Measurements from ENCODE around the gene HIVEP3. TPM values are rescaled to one million over a fixed set of nuclear protein-coding genes. Genes with fewer than 3 reads are reported as not detected.

HIVEP3 gene
- polyA plus RNA-seq, 1 of the 3 experiments (the other 2 are of a cell fraction), result 6.4 TPM

DNA sequence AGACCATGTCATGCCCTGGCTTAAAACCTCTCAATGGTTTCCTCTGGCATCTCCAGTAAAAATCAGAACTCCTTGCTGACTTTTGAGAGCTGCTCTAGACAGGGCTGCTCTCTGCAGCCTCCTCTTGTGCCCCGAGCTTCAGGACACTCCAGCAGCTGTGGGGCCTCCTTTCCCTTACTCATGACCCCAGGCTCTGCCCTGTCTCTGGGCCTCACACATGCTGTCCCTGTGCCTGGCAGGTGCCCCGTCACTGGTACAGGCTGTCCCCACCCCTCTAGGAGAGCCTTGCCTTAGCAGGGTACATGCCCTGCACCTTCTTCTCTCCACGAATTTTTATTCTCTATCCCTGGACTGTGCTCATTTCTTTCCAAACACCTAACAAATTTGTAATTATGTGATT, 43.2 kb downstream of the HIVEP3 start:
- H3F3A ChIP-seq (replicated peaks; ENCODE audit: insufficient read depth), result peaks cover 18% of the 10 kb centered on the region
- peaks cover 14 to 16% of the 10 kb centered on the region in 2 experiments; a peak in 3 of 4 replicates for H3K4me1 ChIP-seq (ENCODE audit: control insufficient read depth in 1 of 2, insufficient read depth in 2 of 2, low read depth in 1 of 2, low read length in 1 of 2)
- no peak overlapping the region for H3K4me3 ChIP-seq (ENCODE audit: low read depth in 2 of 2, low read length in 1 of 2)
- ChIA-PET CTCF (interaction anchor here (0.9 to 1.8 kb wide), 3 partner anchors 10 to 109 kb away, joined by 3 to 4 read pairs (median 3); no protein-coding TSS in a partner anchor), POLR2A (no interaction called here)
- H3K9me3 ChIP-seq, result no peaks in the 10 kb centered on the region
- H3K4me2 ChIP-seq, result no peak overlapping the region
- H3K27me3 ChIP-seq (ENCODE audit: insufficient read depth), result no peaks in the 10 kb centered on the region
- H3K79me2 ChIP-seq (ENCODE audit: insufficient read depth), result no peaks in the 10 kb centered on the region; the same call in none of the 2 replicates
- no peaks in the 10 kb centered on the region for H3K9me2 ChIP-seq
- no peak overlapping the region for H3K27ac ChIP-seq (ENCODE audit: low read depth in 2 of 2, low read length in 1 of 2)
- H2AFZ ChIP-seq (ENCODE audit: low read depth), result no peak overlapping the region
- TF ChIP-seq JUND (IDR thresholded peaks at IDR 0.05), result no peak
- TF ChIP-seq SMC3 (IDR thresholded peaks at IDR 0.05; ENCODE audit: low read depth, low read length), result no peak
- TF ChIP-seq TCF12 (IDR thresholded peaks at IDR 0.05), result no peak
- no peak for TF ChIP-seq FOXJ3 (CRISPR knock-in tag; IDR thresholded peaks at IDR 0.05)
- TF ChIP-seq RFX5 (IDR thresholded peaks at IDR 0.05; ENCODE audit: low read length), result no peak
- TF ChIP-seq NFIC (IDR thresholded peaks at IDR 0.05; ENCODE audit: borderline replicate concordance), result no peak
- no peak for TF ChIP-seq MXI1 (IDR thresholded peaks at IDR 0.05; ENCODE audit: low read depth, low read length)
- H3K9ac ChIP-seq, result no peak overlapping the region
- H3K36me3 ChIP-seq (replicated peaks in 1 of 2; ENCODE audit: control insufficient read depth in 1 of 2, insufficient read depth in 2 of 2, low read length in 1 of 2), result peaks cover 0 to 8% of the 10 kb centered on the region in 2 experiments
- no peaks in the 10 kb centered on the region for H4K20me1 ChIP-seq (ENCODE audit: insufficient read depth)
- 80% methylated on average over 3 of the region's 3 CpGs for WGBS (ENCODE audit: low lambda C conversion rate)
- no peak for DNase-seq

DNA sequence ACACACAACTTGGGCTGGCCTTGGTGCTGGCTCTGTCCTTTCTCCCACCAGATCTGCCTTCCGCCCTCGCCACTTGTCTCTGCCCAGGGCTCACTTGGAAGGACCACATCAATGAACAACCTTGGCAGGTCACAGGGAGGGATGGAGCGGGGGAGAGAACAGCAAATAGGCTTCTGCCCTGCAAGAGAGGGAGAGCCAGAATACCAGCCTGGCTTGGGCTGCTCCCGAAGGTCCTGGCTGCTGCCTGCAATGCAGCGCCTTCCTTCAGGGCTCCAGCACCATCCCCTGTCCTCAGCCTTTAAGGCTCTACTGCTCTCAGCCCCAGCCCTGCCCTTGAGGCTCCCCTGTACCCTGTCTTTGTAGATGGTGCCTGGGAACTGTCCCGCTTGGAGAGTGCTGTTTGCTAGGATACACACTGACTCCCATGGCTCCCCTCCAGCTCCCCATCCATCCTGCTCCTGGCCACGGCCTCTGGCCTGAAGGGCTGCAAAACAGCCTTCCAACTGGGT, 43.8 kb downstream of the HIVEP3 start:
- Histone ChIP-seq H3K9me3 (no peaks in the 10 kb centered on the region), H3F3A (replicated peaks; ENCODE audit: insufficient read depth) (peaks cover 18% of the 10 kb centered on the region), H3K27ac (ENCODE audit: low read depth in 2 of 2, low read length in 1 of 2) (no peak overlapping the region), H2AFZ (ENCODE audit: low read depth) (no peak overlapping the region), H3K4me3 (ENCODE audit: low read depth in 2 of 2, low read length in 1 of 2) (no peak overlapping the region), H3K9me2 (no peaks in the 10 kb centered on the region), H3K4me1 (ENCODE audit: control insufficient read depth in 1 of 2, insufficient read depth in 2 of 2, low read depth in 1 of 2, low read length in 1 of 2) (peaks cover 15 to 18% of the 10 kb centered on the region in 2 experiments; a peak in 3 of 4 replicates), H3K27me3 (ENCODE audit: insufficient read depth) (no peaks in the 10 kb centered on the region), H3K4me2 (no peak overlapping the region), H3K79me2 (ENCODE audit: insufficient read depth) (no peaks in the 10 kb centered on the region; the same call in none of the 2 replicates), H3K9ac (no peak overlapping the region), H3K36me3 (replicated peaks in 1 of 2; ENCODE audit: control insufficient read depth in 1 of 2, insufficient read depth in 2 of 2, low read length in 1 of 2) (peaks cover 0 to 8% of the 10 kb centered on the region in 2 experiments), H4K20me1 (ENCODE audit: insufficient read depth) (no peaks in the 10 kb centered on the region)
- no peak for DNase-seq
- CTCF ChIA-PET, result interaction anchor here (0.9 to 1.8 kb wide), 4 partner anchors 9 to 299 kb away, joined by 3 to 4 read pairs (median 4); no protein-coding TSS in a partner anchor
- POLR2A ChIA-PET, result no interaction called here
- 96% methylated on average over 5 of the region's 7 CpGs for WGBS (ENCODE audit: low lambda C conversion rate)
- TF ChIP-seq, protein P1, sequence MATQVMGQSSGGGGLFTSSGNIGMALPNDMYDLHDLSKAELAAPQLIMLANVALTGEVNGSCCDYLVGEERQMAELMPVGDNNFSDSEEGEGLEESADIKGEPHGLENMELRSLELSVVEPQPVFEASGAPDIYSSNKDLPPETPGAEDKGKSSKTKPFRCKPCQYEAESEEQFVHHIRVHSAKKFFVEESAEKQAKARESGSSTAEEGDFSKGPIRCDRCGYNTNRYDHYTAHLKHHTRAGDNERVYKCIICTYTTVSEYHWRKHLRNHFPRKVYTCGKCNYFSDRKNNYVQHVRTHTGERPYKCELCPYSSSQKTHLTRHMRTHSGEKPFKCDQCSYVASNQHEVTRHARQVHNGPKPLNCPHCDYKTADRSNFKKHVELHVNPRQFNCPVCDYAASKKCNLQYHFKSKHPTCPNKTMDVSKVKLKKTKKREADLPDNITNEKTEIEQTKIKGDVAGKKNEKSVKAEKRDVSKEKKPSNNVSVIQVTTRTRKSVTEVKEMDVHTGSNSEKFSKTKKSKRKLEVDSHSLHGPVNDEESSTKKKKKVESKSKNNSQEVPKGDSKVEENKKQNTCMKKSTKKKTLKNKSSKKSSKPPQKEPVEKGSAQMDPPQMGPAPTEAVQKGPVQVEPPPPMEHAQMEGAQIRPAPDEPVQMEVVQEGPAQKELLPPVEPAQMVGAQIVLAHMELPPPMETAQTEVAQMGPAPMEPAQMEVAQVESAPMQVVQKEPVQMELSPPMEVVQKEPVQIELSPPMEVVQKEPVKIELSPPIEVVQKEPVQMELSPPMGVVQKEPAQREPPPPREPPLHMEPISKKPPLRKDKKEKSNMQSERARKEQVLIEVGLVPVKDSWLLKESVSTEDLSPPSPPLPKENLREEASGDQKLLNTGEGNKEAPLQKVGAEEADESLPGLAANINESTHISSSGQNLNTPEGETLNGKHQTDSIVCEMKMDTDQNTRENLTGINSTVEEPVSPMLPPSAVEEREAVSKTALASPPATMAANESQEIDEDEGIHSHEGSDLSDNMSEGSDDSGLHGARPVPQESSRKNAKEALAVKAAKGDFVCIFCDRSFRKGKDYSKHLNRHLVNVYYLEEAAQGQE (IDR thresholded peaks at IDR 0.05; ENCODE audit: low read depth, low read length), result peak; percentile 36; the same call in 1 of the 2 replicates
- TF ChIP-seq, protein P2, sequence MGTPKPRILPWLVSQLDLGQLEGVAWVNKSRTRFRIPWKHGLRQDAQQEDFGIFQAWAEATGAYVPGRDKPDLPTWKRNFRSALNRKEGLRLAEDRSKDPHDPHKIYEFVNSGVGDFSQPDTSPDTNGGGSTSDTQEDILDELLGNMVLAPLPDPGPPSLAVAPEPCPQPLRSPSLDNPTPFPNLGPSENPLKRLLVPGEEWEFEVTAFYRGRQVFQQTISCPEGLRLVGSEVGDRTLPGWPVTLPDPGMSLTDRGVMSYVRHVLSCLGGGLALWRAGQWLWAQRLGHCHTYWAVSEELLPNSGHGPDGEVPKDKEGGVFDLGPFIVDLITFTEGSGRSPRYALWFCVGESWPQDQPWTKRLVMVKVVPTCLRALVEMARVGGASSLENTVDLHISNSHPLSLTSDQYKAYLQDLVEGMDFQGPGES (IDR thresholded peaks at IDR 0.05; ENCODE audit: low read depth, low read length), result no peak
- TF ChIP-seq FOXM1 (IDR thresholded peaks at IDR 0.05; ENCODE audit: low read depth), result no peak
